OCI-LY3 (cell line): ENCODE data around the gene ZCCHC24.

Experiments used
- EZH2phosphoT487 ChIP-seq: fragments of 200-600 bp; shearing (Covaris generic); IDR thresholded peaks from 2 replicates; pipeline ENCODE4 v1.6.1; 2018; ENCODE audit warnings: antibody characterized with exemption, mixed run types, low read depth
- TF ChIP-seq, protein P1 (sequence below): fragments of 200-600, 300-600 bp; sonication (generic); IDR thresholded peaks from 2 replicates; pipeline ENCODE4 v1.5.1; 2014; ENCODE audit warnings: antibody characterized with exemption, low read length, low read depth

GRCh38 chr10:79416578-79417255 lies 28.7 kb downstream of the ZCCHC24 start:
- TF ChIP-seq, protein P1, sequence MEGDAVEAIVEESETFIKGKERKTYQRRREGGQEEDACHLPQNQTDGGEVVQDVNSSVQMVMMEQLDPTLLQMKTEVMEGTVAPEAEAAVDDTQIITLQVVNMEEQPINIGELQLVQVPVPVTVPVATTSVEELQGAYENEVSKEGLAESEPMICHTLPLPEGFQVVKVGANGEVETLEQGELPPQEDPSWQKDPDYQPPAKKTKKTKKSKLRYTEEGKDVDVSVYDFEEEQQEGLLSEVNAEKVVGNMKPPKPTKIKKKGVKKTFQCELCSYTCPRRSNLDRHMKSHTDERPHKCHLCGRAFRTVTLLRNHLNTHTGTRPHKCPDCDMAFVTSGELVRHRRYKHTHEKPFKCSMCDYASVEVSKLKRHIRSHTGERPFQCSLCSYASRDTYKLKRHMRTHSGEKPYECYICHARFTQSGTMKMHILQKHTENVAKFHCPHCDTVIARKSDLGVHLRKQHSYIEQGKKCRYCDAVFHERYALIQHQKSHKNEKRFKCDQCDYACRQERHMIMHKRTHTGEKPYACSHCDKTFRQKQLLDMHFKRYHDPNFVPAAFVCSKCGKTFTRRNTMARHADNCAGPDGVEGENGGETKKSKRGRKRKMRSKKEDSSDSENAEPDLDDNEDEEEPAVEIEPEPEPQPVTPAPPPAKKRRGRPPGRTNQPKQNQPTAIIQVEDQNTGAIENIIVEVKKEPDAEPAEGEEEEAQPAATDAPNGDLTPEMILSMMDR = no peak
- TF ChIP-seq EZH2phosphoT487 = no peak
